Right renal pelvis (tissue), 4 donors: ENCODE results near the gene RPRD1B. TPM values are rescaled to one million over a fixed set of nuclear protein-coding genes. Genes with fewer than 3 reads are reported as not detected.
A peak's percentile ranks its signal among the peaks of the same experiment; 100 is the strongest.

ENCODE experiments used
- DNase-seq, 4 donors: peaks; one replicate each; pipeline ENCODE4 v3.0.0-alpha.2; 2013; ENCODE audit warnings: low read depth in 4 of 4, low spot score in 3 of 4, missing footprints in 1 of 4
- polyA plus RNA-seq, 4 donors: library from polyadenylated mRNA; unstranded; fragments of 120-200 nt; gene quantifications; one replicate each; pipeline ENCODE4 v1.2.1, GENCODE V29; 2013; ENCODE audit not compliant: insufficient read length in 4 of 4

RPRD1B gene
- polyA plus RNA-seq, 4 donors: 34.3 to 42.6 (median 39.3) TPM

- no peak for DNase-seq
Observed at GRCh38 chr20:38116409-38117165, 83.0 kb downstream of the RPRD1B start.

GRCh38 chr20:38117205-38117604, 83.7 kb downstream of the RPRD1B start:
- DNase-seq: no peak

- DNase-seq: no peak
Observed at GRCh38 chr20:38117635-38118034, 84.1 kb downstream of the RPRD1B start.

- DNase-seq: no peak
Observed at GRCh38 chr20:38119446-38119845, 85.9 kb downstream of the RPRD1B start.

GRCh38 chr20:38120625-38120988, 87.1 kb downstream of the RPRD1B start:
- DNase-seq: no peak

- DNase-seq: no peak
Observed at GRCh38 chr20:38121741-38122140, 88.2 kb downstream of the RPRD1B start.

GRCh38 chr20:38123021-38123587, 89.6 kb downstream of the RPRD1B start:
- DNase-seq: no peak

- DNase-seq: peak; percentile 64 to 76 (median 74)
Observed at GRCh38 chr20:38125157-38126056, 91.9 kb downstream of the RPRD1B start.

- no peak for DNase-seq
Observed at GRCh38 chr20:38126146-38126921, 92.8 kb downstream of the RPRD1B start.

GRCh38 chr20:38126932-38127621, 93.5 kb downstream of the RPRD1B start:
- DNase-seq: no peak

- no peak for DNase-seq
Observed at GRCh38 chr20:38127920-38128528, 94.5 kb downstream of the RPRD1B start.

- DNase-seq: no peak
Observed at GRCh38 chr20:38128691-38129090, 95.1 kb downstream of the RPRD1B start.

- DNase-seq: no peak
Observed at GRCh38 chr20:38129248-38129865, 95.8 kb downstream of the RPRD1B start.

- DNase-seq: no peak
Observed at GRCh38 chr20:38129893-38130609, 96.5 kb downstream of the RPRD1B start.

GRCh38 chr20:38130687-38131587, 97.4 kb downstream of the RPRD1B start:
- no peak for DNase-seq

- DNase-seq: no peak
Observed at GRCh38 chr20:38131588-38132121, 98.1 kb downstream of the RPRD1B start.
